Thyroid gland (tissue), 4 donors: ENCODE data around the gene ARHGAP45. TPM values are rescaled to one million over a fixed set of nuclear protein-coding genes. Genes with fewer than 3 reads are reported as not detected.
A peak's percentile ranks its signal among the peaks of the same experiment; 100 is the strongest.

ENCODE experiments used
- DNase-seq, 2 donors: peaks; one replicate each; pipeline ENCODE4 v3.0.0-alpha.2; 2019
- H3K27ac ChIP-seq, 3 donors: fragments of 200-600 bp; sonication (generic); 1 replicate in 2 of 3; 2 replicates in 1 of 3; pipeline ENCODE4 v1.5.1; 2016 to 2019; ENCODE audit warnings: mild to moderate bottlenecking in 1 of 3, moderate library complexity in 1 of 3
- H3K27me3 ChIP-seq: fragments of 200-600 bp; sonication (generic); one replicate; pipeline ENCODE4 v1.5.1; 2019
- H3K36me3 ChIP-seq, 2 donors: fragments of 200-600 bp; sonication (generic); one replicate each; pipeline ENCODE4 v1.5.1; 2016 to 2019
- H3K4me1 ChIP-seq, 2 donors: fragments of 200-600 bp; sonication (generic); one replicate each; pipeline ENCODE4 v1.5.1; 2017 to 2019
- H3K4me3 ChIP-seq, 3 donors: fragments of 200-600 bp; sonication (generic); replicated peaks in 1 of 3; 1 replicate in 2 of 3; 2 replicates in 1 of 3; pipeline ENCODE4 v1.5.1; 2016; ENCODE audit warnings: mild to moderate bottlenecking in 1 of 3
- H3K9me3 ChIP-seq: fragments of 200-600 bp; sonication (generic); one replicate; pipeline ENCODE4 v1.5.1; 2017
- POLR2A ChIP-seq, 2 donors: fragments of 450-650 bp; IDR thresholded peaks; one replicate each; pipeline ENCODE4 v1.6.1; 2017; ENCODE audit warnings: antibody characterized with exemption in 2 of 2, mild to moderate bottlenecking in 2 of 2, moderate library complexity in 1 of 2
- WGBS, 2 donors: methylation state at CpG; one replicate each; pipeline ENCODE4 v1.1.5; 2017; 5-methylcytosine and 5-hydroxymethylcytosine counted together
- intact Hi-C: fragments of 100-400 bp; cut with DNase I; formaldehyde crosslinking; loops from one replicate; pipeline ENCODE4 v1.15.1; 2023
- total RNA-seq, 4 donors: library from RNA; depleted of rRNA; stranded (reverse); fragments of >200 nt; gene quantifications; one replicate each; pipeline ENCODE4 v1.2.3, GENCODE V29; 2016
- TF ChIP-seq, protein P1 (sequence below), 6 experiments: fragments of 200-600 bp in 3 of 6; fragments of 450-650 bp in 3 of 6; sonication (generic) in 3 of 6; IDR thresholded peaks; one replicate each; pipeline ENCODE4 v1.5.1; 2016 to 2019; ENCODE audit warnings: antibody characterized with exemption in 6 of 6, mild to moderate bottlenecking in 2 of 6, inconsistent platforms in 1 of 6, moderate library complexity in 1 of 6

The ARHGAP45 gene
- total RNA-seq, 4 donors from 2014 or later, result 11.5 to 19.8 (median 14.4) TPM

DNA sequence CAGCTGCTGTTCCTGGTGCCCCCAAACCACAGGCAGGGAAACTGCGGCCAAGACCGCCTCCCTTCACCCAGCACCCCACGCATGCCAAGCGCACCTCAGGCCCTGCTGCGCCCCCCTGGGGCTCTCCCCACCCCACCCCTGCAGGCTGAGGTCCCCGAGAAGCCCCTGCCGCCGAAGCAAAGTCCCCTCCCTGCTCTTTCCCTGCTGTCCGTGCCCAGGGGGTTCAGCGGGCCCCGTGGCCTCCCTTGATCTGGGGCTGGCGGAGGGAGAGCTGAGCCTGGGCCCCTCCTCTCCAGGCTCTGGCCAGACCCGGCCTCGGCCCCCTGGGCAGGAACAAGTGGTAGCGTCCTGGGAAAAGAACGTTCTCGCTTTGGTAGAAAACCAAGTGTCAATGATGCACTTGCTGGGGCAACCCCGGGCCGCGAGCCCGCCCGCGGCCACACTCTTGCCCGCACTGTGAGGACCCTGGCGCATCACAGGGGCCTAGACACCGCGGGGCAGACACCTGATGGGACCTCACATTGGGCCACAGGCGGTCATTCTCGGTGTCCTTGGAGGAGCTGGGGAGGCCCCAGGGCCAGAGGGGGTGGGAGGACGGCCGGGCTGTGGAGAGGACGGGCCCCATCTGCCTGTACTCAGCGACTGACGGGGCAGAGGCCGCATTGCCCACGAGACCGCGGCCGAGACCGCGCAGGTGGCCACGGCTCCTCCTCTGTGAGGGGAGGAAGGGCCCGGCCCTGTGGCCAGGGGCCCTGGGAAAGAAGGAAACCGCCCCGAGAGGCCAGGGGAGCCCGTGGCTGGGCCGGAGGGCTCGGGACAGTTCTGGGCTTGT is 65.8 kb downstream of the ARHGAP45 start:
- Histone ChIP-seq H3K9me3 (no peaks in the 10 kb centered on the region), H3K27ac (peak overlapping the region; percentile 17 to 82 (median 79)), H3K27me3 (no peaks in the 10 kb centered on the region), H3K4me1 (peaks cover 19 to 57% of the 10 kb centered on the region in 2 donors), H3K36me3 (no peaks in the 10 kb centered on the region), H3K4me3 (peak overlapping the region in 1 of 3 donors; percentile 42)
- WGBS, 2 donors, result 84 to 85% methylated on average over 17 to 32 of the region's 48 CpGs
- intact Hi-C loops, result no loop called here
- DNase-seq, result no peak
- TF ChIP-seq, protein P1, sequence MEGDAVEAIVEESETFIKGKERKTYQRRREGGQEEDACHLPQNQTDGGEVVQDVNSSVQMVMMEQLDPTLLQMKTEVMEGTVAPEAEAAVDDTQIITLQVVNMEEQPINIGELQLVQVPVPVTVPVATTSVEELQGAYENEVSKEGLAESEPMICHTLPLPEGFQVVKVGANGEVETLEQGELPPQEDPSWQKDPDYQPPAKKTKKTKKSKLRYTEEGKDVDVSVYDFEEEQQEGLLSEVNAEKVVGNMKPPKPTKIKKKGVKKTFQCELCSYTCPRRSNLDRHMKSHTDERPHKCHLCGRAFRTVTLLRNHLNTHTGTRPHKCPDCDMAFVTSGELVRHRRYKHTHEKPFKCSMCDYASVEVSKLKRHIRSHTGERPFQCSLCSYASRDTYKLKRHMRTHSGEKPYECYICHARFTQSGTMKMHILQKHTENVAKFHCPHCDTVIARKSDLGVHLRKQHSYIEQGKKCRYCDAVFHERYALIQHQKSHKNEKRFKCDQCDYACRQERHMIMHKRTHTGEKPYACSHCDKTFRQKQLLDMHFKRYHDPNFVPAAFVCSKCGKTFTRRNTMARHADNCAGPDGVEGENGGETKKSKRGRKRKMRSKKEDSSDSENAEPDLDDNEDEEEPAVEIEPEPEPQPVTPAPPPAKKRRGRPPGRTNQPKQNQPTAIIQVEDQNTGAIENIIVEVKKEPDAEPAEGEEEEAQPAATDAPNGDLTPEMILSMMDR (IDR thresholded peaks at IDR 0.05), result no peak
- TF ChIP-seq POLR2A (IDR thresholded peaks at IDR 0.05), result no peak

DNA sequence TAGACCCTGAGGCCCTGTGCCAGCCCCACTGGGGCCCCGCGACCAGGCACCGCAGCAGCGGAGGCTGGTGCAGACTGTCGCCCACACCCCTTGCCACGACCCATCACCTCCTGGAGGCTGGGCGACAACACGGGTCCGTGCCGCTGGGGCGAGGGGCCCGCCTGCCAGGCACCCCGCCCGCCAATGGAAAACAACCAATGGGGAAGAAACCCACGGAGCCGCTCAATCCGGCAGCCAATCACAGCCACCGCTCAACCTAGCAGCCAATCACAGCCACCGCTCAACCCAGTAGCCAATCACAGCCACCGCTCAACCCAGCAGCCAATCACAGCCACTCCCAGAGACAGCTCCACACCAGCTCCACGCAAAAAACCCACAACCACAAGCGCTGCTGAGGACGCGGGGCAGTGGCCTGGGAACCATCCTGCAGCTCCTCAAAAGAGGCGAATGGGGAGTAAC is 66.5 kb downstream of the ARHGAP45 start:
- intact Hi-C loops, result no loop called here
- Histone ChIP-seq H3K27ac (peak overlapping the region in 2 of 3 donors; percentile 79 to 82), H3K27me3 (no peaks in the 10 kb centered on the region), H3K9me3 (no peaks in the 10 kb centered on the region), H3K4me3 (no peak overlapping the region), H3K4me1 (peaks cover 19 to 57% of the 10 kb centered on the region in 2 donors), H3K36me3 (no peaks in the 10 kb centered on the region)
- peak in 1 of 2 donors; percentile 24 for DNase-seq
- TF ChIP-seq, protein P1 (IDR thresholded peaks at IDR 0.05), result no peak
- no peak for TF ChIP-seq POLR2A (IDR thresholded peaks at IDR 0.05)
- 86 to 98% methylated on average over 10 to 11 of the region's 25 CpGs for WGBS, 2 donors

DNA sequence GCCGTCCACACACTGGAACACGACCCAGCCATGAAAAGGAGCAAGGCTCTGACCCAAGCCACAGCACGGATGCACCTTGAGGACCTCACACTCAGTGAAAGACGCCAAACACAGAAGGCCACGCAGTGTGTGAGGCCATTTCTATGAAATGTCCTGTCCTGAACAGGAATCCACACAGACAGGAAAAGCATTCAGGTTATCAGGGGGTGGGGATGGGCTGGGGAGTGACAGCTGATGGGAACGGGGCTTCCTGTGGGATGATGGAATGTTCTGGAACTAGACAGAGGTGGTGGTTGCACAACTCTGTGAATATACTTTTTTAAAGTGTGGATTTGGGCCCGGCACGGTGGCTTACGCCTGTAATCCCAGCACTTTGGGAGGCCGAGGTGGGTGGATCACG is 67.5 kb downstream of the ARHGAP45 start:
- TF ChIP-seq, protein P1 (IDR thresholded peaks at IDR 0.05), result no peak
- TF ChIP-seq POLR2A (IDR thresholded peaks at IDR 0.05), result no peak
- WGBS, 2 donors, result 97 to 98% methylated on average over 11 of the region's 11 CpGs
- Histone ChIP-seq H3K9me3 (no peaks in the 10 kb centered on the region), H3K4me1 (peaks cover 19 to 57% of the 10 kb centered on the region in 2 donors), H3K36me3 (no peaks in the 10 kb centered on the region), H3K4me3 (no peak overlapping the region), H3K27ac (peak overlapping the region in 1 of 3 donors; percentile 67), H3K27me3 (no peaks in the 10 kb centered on the region)
- intact Hi-C loops, result no loop called here
- DNase-seq, result no peak

DNA sequence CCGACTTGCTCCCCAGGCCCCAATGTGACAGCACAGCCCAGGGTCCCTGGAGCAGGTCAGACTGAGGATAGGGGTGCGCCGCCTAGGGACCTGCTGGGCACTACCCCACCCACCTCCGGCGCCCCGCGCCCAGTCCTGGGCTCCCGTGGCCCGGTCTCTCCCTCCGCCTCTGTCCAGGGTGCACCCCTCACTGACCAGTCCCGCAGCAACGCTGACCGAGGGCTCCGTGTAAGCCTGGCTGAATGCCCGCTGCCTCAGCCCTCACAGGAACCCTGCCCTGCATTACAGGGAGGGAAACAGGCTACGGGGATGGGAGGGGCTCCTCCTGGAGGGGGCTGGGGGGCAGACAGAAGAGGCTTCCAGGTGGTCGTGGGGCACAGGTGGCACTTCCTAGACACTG is 68.5 kb downstream of the ARHGAP45 start:
- WGBS, 2 donors, result 72 to 85% methylated on average over 11 to 17 of the region's 17 CpGs
- intact Hi-C loops, result no loop called here
- Histone ChIP-seq H3K9me3 (no peaks in the 10 kb centered on the region), H3K4me3 (no peak overlapping the region), H3K36me3 (no peaks in the 10 kb centered on the region), H3K27ac (peak overlapping the region; percentile 51 to 68 (median 67)), H3K4me1 (peaks cover 19 to 51% of the 10 kb centered on the region in 2 donors), H3K27me3 (no peaks in the 10 kb centered on the region)
- peak in 1 of 2 donors; percentile 40 for DNase-seq
- TF ChIP-seq, protein P1 (IDR thresholded peaks at IDR 0.05), result no peak
- TF ChIP-seq POLR2A (IDR thresholded peaks at IDR 0.05), result no peak

DNA sequence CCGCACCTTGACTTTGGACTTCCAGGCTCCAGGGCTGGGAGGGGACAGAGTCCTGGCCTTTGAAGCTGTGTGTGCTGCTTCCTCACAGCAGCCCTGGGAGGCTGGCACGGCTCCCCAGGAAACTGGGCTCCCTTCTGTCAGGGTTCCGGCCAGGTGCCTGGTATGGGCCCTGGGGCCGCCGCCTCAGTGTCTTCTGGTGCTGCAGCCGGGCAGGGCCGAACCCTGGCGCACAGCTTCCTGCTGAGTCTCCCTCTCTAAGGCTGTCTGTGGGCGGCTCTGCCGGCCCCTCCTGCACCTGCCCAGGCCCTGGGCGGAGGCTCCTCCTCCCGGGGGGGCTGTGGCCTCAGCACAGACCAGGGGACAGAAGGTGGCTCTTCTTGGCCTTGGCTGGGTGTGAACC is 69.2 kb downstream of the ARHGAP45 start:
- DNase-seq, result peak in 1 of 2 donors; percentile 23
- Histone ChIP-seq H3K4me1 (peaks cover 15 to 48% of the 10 kb centered on the region in 2 donors), H3K9me3 (no peaks in the 10 kb centered on the region), H3K27ac (peak overlapping the region; percentile 51 to 68 (median 67)), H3K36me3 (no peaks in the 10 kb centered on the region), H3K4me3 (no peak overlapping the region), H3K27me3 (no peaks in the 10 kb centered on the region)
- WGBS, 2 donors, result 61 to 76% methylated on average over 6 to 9 of the region's 12 CpGs
- intact Hi-C loops, result no loop called here
- TF ChIP-seq, protein P1 (IDR thresholded peaks at IDR 0.05), result no peak
- TF ChIP-seq POLR2A (IDR thresholded peaks at IDR 0.05), result no peak
